BE2C (cell line): ENCODE results near the gene UNC5B. TPM values are rescaled to one million over a fixed set of nuclear protein-coding genes. Genes with fewer than 3 reads are reported as not detected.

ENCODE experiments used
- DNase-seq: peaks from one replicate; pipeline ENCODE4 v3.0.0-alpha.2; 2020
- H3K27me3 ChIP-seq: fragments of 250-450 bp; sonication (Bioruptor Pico); 2 replicates; pipeline ENCODE4 v1.5.1; 2020; ENCODE audit warnings: mild to moderate bottlenecking
- H3K36me3 ChIP-seq: fragments of 250-450 bp; sonication (Bioruptor Pico); 2 replicates; pipeline ENCODE4 v1.5.1; 2020; ENCODE audit warnings: mild to moderate bottlenecking
- H3K4me1 ChIP-seq: fragments of 250-450 bp; sonication (Bioruptor Pico); 2 replicates; pipeline ENCODE4 v1.5.1; 2020
- H3K4me3 ChIP-seq: 2 replicates; pipeline ENCODE4 v1.5.1; 2011; ENCODE audit warnings: low read depth, low read length
- H3K9me3 ChIP-seq: fragments of 250-450 bp; sonication (Bioruptor Pico); 2 replicates; pipeline ENCODE4 v1.5.1; 2020
- CTCF ChIP-seq: IDR thresholded peaks from 2 replicates; pipeline ENCODE4 v1.5.1; 2012; ENCODE audit warnings: mild to moderate bottlenecking, low read depth, low read length
- polyA plus RNA-seq: library from polyadenylated mRNA; unstranded; fragments of >200 nt; gene quantifications from one replicate; pipeline ENCODE4 v1.2.1, GENCODE V29; 2012; ENCODE audit warnings: low read depth, missing spikeins; ENCODE audit not compliant: insufficient read length, insufficient read depth

The UNC5B gene
- polyA plus RNA-seq = 181 TPM

- Histone ChIP-seq H3K27me3 (no peaks in the 10 kb centered on the region), H3K4me1 (peaks cover 17% of the 10 kb centered on the region), H3K4me3 (peak within 1 kb of the TSS; percentile 97), H3K9me3 (no peaks in the 10 kb centered on the region), H3K36me3 (peaks cover 35% of the 10 kb centered on the region)
- DNase-seq = peak; percentile 97
- TF ChIP-seq CTCF = peak; percentile 18; the same call in 1 of the 2 replicates
These were observed at the start of gene UNC5B for GRCh38 chr10:71212318-71213126. Gene UNC5B, plus strand, starts transcription at chr10:71212570. Its CDS starts 416 bp downstream, at chr10:71212986.

GRCh38 chr10:71173466-71173865, 38.9 kb upstream of the UNC5B start:
- H3K4me3 ChIP-seq = no peak overlapping the region
- no peaks in the 10 kb centered on the region for H3K27me3 ChIP-seq
- TF ChIP-seq CTCF = no peak
- DNase-seq = no peak
- H3K4me1 ChIP-seq = no peaks in the 10 kb centered on the region
- H3K36me3 ChIP-seq = no peaks in the 10 kb centered on the region
- H3K9me3 ChIP-seq = no peaks in the 10 kb centered on the region

- Histone ChIP-seq H3K4me3 (no peak overlapping the region), H3K4me1 (no peaks in the 10 kb centered on the region), H3K27me3 (no peaks in the 10 kb centered on the region), H3K36me3 (no peaks in the 10 kb centered on the region), H3K9me3 (no peaks in the 10 kb centered on the region)
- no peak for DNase-seq
- no peak for TF ChIP-seq CTCF
These were observed 35.7 kb upstream of the UNC5B start for GRCh38 chr10:71176661-71177060.

- H3K27me3 ChIP-seq = no peaks in the 10 kb centered on the region
- no peaks in the 10 kb centered on the region for H3K36me3 ChIP-seq
- H3K4me1 ChIP-seq = no peaks in the 10 kb centered on the region
- no peak for DNase-seq
- H3K4me3 ChIP-seq = no peak overlapping the region
- TF ChIP-seq CTCF = no peak
- no peaks in the 10 kb centered on the region for H3K9me3 ChIP-seq
These were observed 34.6 kb upstream of the UNC5B start for GRCh38 chr10:71177651-71178199.

- no peak for DNase-seq
- Histone ChIP-seq H3K36me3 (no peaks in the 10 kb centered on the region), H3K4me3 (no peak overlapping the region), H3K4me1 (no peaks in the 10 kb centered on the region), H3K27me3 (no peaks in the 10 kb centered on the region), H3K9me3 (no peaks in the 10 kb centered on the region)
- no peak for TF ChIP-seq CTCF
These were observed 33.5 kb upstream of the UNC5B start for GRCh38 chr10:71178880-71179279.

- DNase-seq = no peak
- H3K27me3 ChIP-seq = no peaks in the 10 kb centered on the region
- no peaks in the 10 kb centered on the region for H3K36me3 ChIP-seq
- no peak for TF ChIP-seq CTCF
- H3K4me3 ChIP-seq = no peak overlapping the region
- H3K4me1 ChIP-seq = no peaks in the 10 kb centered on the region
- H3K9me3 ChIP-seq = no peaks in the 10 kb centered on the region
These were observed 33.0 kb upstream of the UNC5B start for GRCh38 chr10:71179382-71179781.
